GM12891 (cell line): ENCODE results near the gene C12orf43.

ENCODE experiments used
- PAX5 ChIP-seq: IDR thresholded peaks from 2 replicates; pipeline ENCODE4 v1.6.1; 2011; ENCODE audit warnings: low read length, moderate library complexity, mild to moderate bottlenecking; ENCODE audit not compliant: insufficient read depth, severe bottlenecking
- POLR2A ChIP-seq: IDR thresholded peaks from 2 replicates; pipeline ENCODE4 v1.6.1; 2011; ENCODE audit warnings: low read depth, low read length, control low read depth
- POLR2AphosphoS5 ChIP-seq: IDR thresholded peaks from 2 replicates; pipeline ENCODE4 v1.6.1; 2011; ENCODE audit warnings: low read depth, low read length, control low read depth
- POU2F2 ChIP-seq: IDR thresholded peaks from 2 replicates; pipeline ENCODE4 v1.6.1; 2011; ENCODE audit warnings: low read depth, mild to moderate bottlenecking, control low read depth, low read length, moderate library complexity
- SPI1 ChIP-seq: IDR thresholded peaks from 2 replicates; pipeline ENCODE4 v1.6.1; 2011; ENCODE audit warnings: low read depth, low read length, control low read depth
- TAF1 ChIP-seq: IDR thresholded peaks from 2 replicates; pipeline ENCODE4 v1.6.1; 2011; ENCODE audit warnings: low read depth, low read length, control low read depth

- TF ChIP-seq POLR2AphosphoS5, result no peak
- no peak for TF ChIP-seq POLR2A
- peak; percentile 28; the same call in 1 of the 2 replicates for TF ChIP-seq SPI1
- TF ChIP-seq PAX5, result no peak
- no peak for TF ChIP-seq TAF1
- no peak for TF ChIP-seq POU2F2
These were observed 44.7 kb downstream of the C12orf43 start for GRCh38 chr12:120971299-120972180.
